GM10248 (cell line): ENCODE results near the gene CCDC102A.

Experiments
- CTCF ChIA-PET: fragments of 300-600 bp; sonication (Branson Sonifier 250); formaldehyde crosslinking; extraction: SDS; loops from one replicate; lab custom pipeline; 2021; ENCODE audit warnings: antibody characterized with exemption; lab: Yijun Ruan, JAX
- POLR2A ChIA-PET: fragments of 350-650 bp; sonication (Branson Sonifier 250); formaldehyde crosslinking; extraction: SDS; loops from one replicate; lab custom pipeline; 2020; ENCODE audit warnings: antibody characterized with exemption; lab: Yijun Ruan, JAX
- DNase-seq: peaks from one replicate; pipeline ENCODE4 v3.0.0; 2012; ENCODE audit errors: extremely low spot score
- CTCF ChIP-seq: IDR thresholded peaks from 2 replicates; pipeline ENCODE4 v1.5.1; 2012; ENCODE audit warnings: mild to moderate bottlenecking, low read depth; ENCODE audit errors: extremely low read depth, missing control alignments, control extremely low read depth

Gene CCDC102A

GRCh38 chr16:57518520-57518919 is 17.9 kb downstream of the CCDC102A start:
- DNase-seq: no peak
- ChIA-PET POLR2A (no interaction called here), CTCF (interaction anchor here (1.1 to 6.2 kb wide), 23 partner anchors 9 to 367 kb away, joined by 3 to 85 read pairs (median 9); partner anchors contain the start of genes ADGRG5, DOK4 and POLR2C)
- TF ChIP-seq CTCF: no peak

GRCh38 chr16:57517397-57518367 is 18.7 kb downstream of the CCDC102A start:
- TF ChIP-seq CTCF: no peak
- CTCF ChIA-PET: interaction anchor here (1.1 to 6.2 kb wide), 15 partner anchors 8 to 218 kb away, joined by 3 to 85 read pairs (median 8); partner anchors contain the start of genes DOK4 and POLR2C
- POLR2A ChIA-PET: no interaction called here
- DNase-seq: no peak

GRCh38 chr16:57516773-57517172 is 19.6 kb downstream of the CCDC102A start:
- TF ChIP-seq CTCF: no peak
- ChIA-PET CTCF (interaction anchor here (1.0 to 6.2 kb wide), 9 partner anchors 9 to 238 kb away, joined by 3 to 85 read pairs (median 4); partner anchors contain the start of genes DOK4 and POLR2C), POLR2A (interaction anchor here (0.8 kb wide), 1 partner anchor 66 kb away, joined by 3 read pairs; no protein-coding TSS in a partner anchor)
- DNase-seq: no peak

GRCh38 chr16:57516176-57516725 is 20.1 kb downstream of the CCDC102A start:
- CTCF ChIA-PET: interaction anchor here (1.0 to 6.2 kb wide), 7 partner anchors 10 to 238 kb away, joined by 3 to 85 read pairs (median 4); partner anchors contain the start of gene POLR2C
- DNase-seq: no peak
- POLR2A ChIA-PET: interaction anchor here (0.8 kb wide), 1 partner anchor 66 kb away, joined by 3 read pairs; no protein-coding TSS in a partner anchor
- TF ChIP-seq CTCF: no peak

GRCh38 chr16:57514791-57515600 is 21.4 kb downstream of the CCDC102A start:
- TF ChIP-seq CTCF: no peak
- ChIA-PET CTCF (interaction anchor here (1.0 to 6.2 kb wide), 5 partner anchors 53 to 99 kb away, joined by 3 to 85 read pairs (median 3); partner anchors contain the start of gene POLR2C), POLR2A (no interaction called here)
- DNase-seq: no peak
